SK-N-SH treated with all-trans-retinoic acid at 6 μM for 48 hours (cell line): ENCODE measurements around the gene RASGEF1C.

ENCODE experiments used
- ARNTL ChIP-seq: fragments of 450-650 bp; formaldehyde crosslinking; IDR thresholded peaks from 2 replicates; pipeline ENCODE4 v1.5.0; 2020; ENCODE audit warnings: low read depth, mild to moderate bottlenecking, moderate library complexity, borderline replicate concordance
- BACH2 ChIP-seq: fragments of 250-450 bp; sonication (Bioruptor Pico); IDR thresholded peaks from 2 replicates; pipeline ENCODE4 v1.9.0; 2021; ENCODE audit warnings: mild to moderate bottlenecking, borderline replicate concordance
- CSDC2 ChIP-seq: fragments of 250-450 bp; sonication (Bioruptor Pico); IDR thresholded peaks from 2 replicates; pipeline ENCODE4 v1.5.0; 2020; ENCODE audit warnings: mild to moderate bottlenecking, moderate library complexity
- GLIS3 ChIP-seq: fragments of 250-450 bp; sonication (Bioruptor Pico); IDR thresholded peaks from 2 replicates; pipeline ENCODE4 v1.5.0; 2020; ENCODE audit warnings: mild to moderate bottlenecking, moderate library complexity
- PATZ1 ChIP-seq: fragments of 250-450 bp; sonication (Bioruptor Pico); IDR thresholded peaks from 2 replicates; pipeline ENCODE4 v1.8.0; 2020; ENCODE audit warnings: mild to moderate bottlenecking, moderate library complexity, borderline replicate concordance
- RARB ChIP-seq: fragments of 250-450 bp; sonication (Bioruptor Pico); IDR thresholded peaks from 2 replicates; pipeline ENCODE4 v1.8.0; 2021; ENCODE audit warnings: mild to moderate bottlenecking, moderate library complexity
- SNAI2 ChIP-seq: fragments of 250-450 bp; sonication (Bioruptor Pico); IDR thresholded peaks from 2 replicates; pipeline ENCODE4 v1.5.0; 2020; ENCODE audit warnings: mild to moderate bottlenecking, moderate library complexity
- TOX ChIP-seq: fragments of 250-450 bp; sonication (Bioruptor Pico); IDR thresholded peaks from 2 replicates; pipeline ENCODE4 v1.8.0; 2021; ENCODE audit warnings: mild to moderate bottlenecking, moderate library complexity, borderline replicate concordance
- ZFP3 ChIP-seq: fragments of 250-450 bp; sonication (Bioruptor Pico); IDR thresholded peaks from 2 replicates; pipeline ENCODE4 v1.5.0; 2020; ENCODE audit warnings: mild to moderate bottlenecking, moderate library complexity
- ZFP30 ChIP-seq: fragments of 450-650 bp; formaldehyde crosslinking; IDR thresholded peaks from 2 replicates; pipeline ENCODE4 v1.5.0; 2022; ENCODE audit warnings: mild to moderate bottlenecking, moderate library complexity
- ZNF70 ChIP-seq: fragments of 450-650 bp; formaldehyde crosslinking; IDR thresholded peaks from 2 replicates; pipeline ENCODE4 v1.5.0; 2020; ENCODE audit warnings: mild to moderate bottlenecking, moderate library complexity
- ZNF8 ChIP-seq: fragments of 450-650 bp; formaldehyde crosslinking; IDR thresholded peaks from 2 replicates; pipeline ENCODE4 v1.5.0; 2020; ENCODE audit warnings: mild to moderate bottlenecking, moderate library complexity

GRCh38 chr5:180078348-180078747 is 130.7 kb downstream of the RASGEF1C start:
- TF ChIP-seq CSDC2 (CRISPR knock-in tag): no peak
- no peak for TF ChIP-seq ZFP3 (CRISPR knock-in tag)
- no peak for TF ChIP-seq SNAI2
- TF ChIP-seq PATZ1 (CRISPR knock-in tag): no peak
- TF ChIP-seq RARB (CRISPR knock-in tag): no peak
- no peak for TF ChIP-seq ZNF8 (CRISPR knock-in tag)
- no peak for TF ChIP-seq BACH2 (CRISPR knock-in tag)
- TF ChIP-seq ARNTL (CRISPR knock-in tag): no peak
- TF ChIP-seq TOX (CRISPR knock-in tag): no peak
- TF ChIP-seq ZFP30 (CRISPR knock-in tag): no peak
- TF ChIP-seq ZNF70 (CRISPR knock-in tag): no peak
- no peak for TF ChIP-seq GLIS3
